Osteoblast (primary cell): ENCODE measurements around the gene TXNDC12. TPM values are rescaled to one million over a fixed set of nuclear protein-coding genes. Genes with fewer than 3 reads are reported as not detected.
"Not testable (repeated sequence)": the region's sequence is repeated elsewhere in the genome, so short reads cannot be mapped to it uniquely, and the experiment has no call there.

Source experiments
- DNase-seq: peaks from one replicate; pipeline ENCODE4 v3.0.0; 2011; ENCODE audit warnings: low spot score, mixed read lengths; ENCODE audit not compliant: insufficient read length; ENCODE audit errors: missing footprints
- H2AFZ ChIP-seq: 2 replicates; pipeline ENCODE4 v1.6.0; 2011; ENCODE audit warnings: mild to moderate bottlenecking, low read length
- H3K27ac ChIP-seq: 2 replicates; pipeline ENCODE4 v1.5.1; 2011; ENCODE audit warnings: mild to moderate bottlenecking, low read depth, low read length, moderate library complexity
- H3K27me3 ChIP-seq: 2 replicates; pipeline ENCODE4 v1.6.0; 2012; ENCODE audit warnings: mild to moderate bottlenecking, control low read depth, inconsistent platforms, low read length, moderate library complexity; ENCODE audit not compliant: insufficient read depth
- H3K36me3 ChIP-seq: 2 replicates; pipeline ENCODE4 v1.5.1; 2011; ENCODE audit warnings: mild to moderate bottlenecking, low read length, control low read depth, moderate library complexity; ENCODE audit not compliant: insufficient read depth
- H3K4me1 ChIP-seq: 2 replicates; pipeline ENCODE4 v1.5.1; 2011; ENCODE audit warnings: mild to moderate bottlenecking, low read length, control low read depth, moderate library complexity; ENCODE audit not compliant: insufficient read depth
- H3K4me2 ChIP-seq: 2 replicates; pipeline ENCODE4 v1.6.0; 2011; ENCODE audit warnings: mild to moderate bottlenecking, low read length; ENCODE audit not compliant: insufficient read depth
- H3K4me3 ChIP-seq: fragments of 200-600 bp; sonication (generic); 3 replicates; pipeline ENCODE4 v1.5.1; 2012; ENCODE audit warnings: mild to moderate bottlenecking, low read length, inconsistent platforms; ENCODE audit not compliant: insufficient read depth
- H3K79me2 ChIP-seq: 2 replicates; pipeline ENCODE4 v1.6.0; 2012; ENCODE audit warnings: mild to moderate bottlenecking, low read length, control low read depth, inconsistent platforms; ENCODE audit not compliant: insufficient read depth
- H3K9me3 ChIP-seq: 2 replicates; pipeline ENCODE4 v1.5.1; 2011; ENCODE audit warnings: low read depth, low read length, control low read depth
- H4K20me1 ChIP-seq: 2 replicates; pipeline ENCODE4 v1.6.0; 2012; ENCODE audit warnings: mild to moderate bottlenecking, low read length, control low read depth; ENCODE audit not compliant: insufficient read depth
- CTCF ChIP-seq: IDR thresholded peaks from 2 replicates; pipeline ENCODE4 v1.5.1; 2011; ENCODE audit warnings: mild to moderate bottlenecking, low read depth, low read length, moderate library complexity; ENCODE audit errors: extremely low read depth
- total RNA-seq: library from RNA; depleted of rRNA; stranded (reverse); fragments of >200 nt; gene quantifications from 2 replicates; pipeline ENCODE4 v1.2.3, GENCODE V29; 2012

The TXNDC12 gene
- total RNA-seq, 1 donor: 48.5 TPM

- TF ChIP-seq CTCF: no peak
- Histone ChIP-seq H3K79me2 (no peaks in the 10 kb centered on the region), H3K27ac (peak overlapping the region; percentile 32), H3K4me1 (peaks cover 27% of the 10 kb centered on the region), H3K9me3 (no peaks in the 10 kb centered on the region), H4K20me1 (no peaks in the 10 kb centered on the region), H3K27me3 (no peaks in the 10 kb centered on the region), H3K36me3 (no peaks in the 10 kb centered on the region), H3K4me2 (peak overlapping the region; percentile 27), H2AFZ (peak overlapping the region; percentile 69), H3K4me3 (no peak overlapping the region)
- DNase-seq: no peak
Measured at GRCh38 chr1:52007215-52008002, 47.6 kb downstream of the TXNDC12 start.

GRCh38 chr1:52006081-52006553 lies 48.9 kb downstream of the TXNDC12 start:
- H3K9me3 ChIP-seq, DNase-seq, H3K36me3 ChIP-seq, H4K20me1 ChIP-seq, H3K79me2 ChIP-seq, H3K4me3 ChIP-seq, H3K27me3 ChIP-seq: not testable (repeated sequence)
- Histone ChIP-seq H3K27ac (peak overlapping the region; percentile 86), H3K4me2 (peak overlapping the region; percentile 66), H3K4me1 (peaks cover 30% of the 10 kb centered on the region), H2AFZ (peak overlapping the region; percentile 69)

- not testable (repeated sequence) for H3K36me3 ChIP-seq, H3K4me3 ChIP-seq, H3K9me3 ChIP-seq, H3K79me2 ChIP-seq, H3K27me3 ChIP-seq, H4K20me1 ChIP-seq
- Histone ChIP-seq H3K4me1 (peaks cover 30% of the 10 kb centered on the region), H3K27ac (peak overlapping the region; percentile 86), H2AFZ (peak overlapping the region; percentile 69), H3K4me2 (peak overlapping the region; percentile 66)
- DNase-seq: peak; percentile 86
Measured at GRCh38 chr1:52005548-52005947, 49.4 kb downstream of the TXNDC12 start.

- no peaks in the 10 kb centered on the region for H3K9me3 ChIP-seq
- no peak overlapping the region for H3K4me3 ChIP-seq
- TF ChIP-seq CTCF: no peak
- H2AFZ ChIP-seq: no peak overlapping the region
- no peak overlapping the region for H3K27ac ChIP-seq
- H3K4me1 ChIP-seq: peaks cover 30% of the 10 kb centered on the region
- H3K36me3 ChIP-seq: no peaks in the 10 kb centered on the region
- no peak overlapping the region for H3K4me2 ChIP-seq
- DNase-seq: no peak
- no peaks in the 10 kb centered on the region for H3K27me3 ChIP-seq
- H4K20me1 ChIP-seq: no peaks in the 10 kb centered on the region
- no peaks in the 10 kb centered on the region for H3K79me2 ChIP-seq
Measured at GRCh38 chr1:52003877-52004276, 51.1 kb downstream of the TXNDC12 start.
